ENCODE results near the gene ADAP1.
"Not testable (repeated sequence)": the region's sequence is repeated elsewhere in the genome, so short reads cannot be mapped to it uniquely, and the experiment has no call there.

The ADAP1 gene

DNA sequence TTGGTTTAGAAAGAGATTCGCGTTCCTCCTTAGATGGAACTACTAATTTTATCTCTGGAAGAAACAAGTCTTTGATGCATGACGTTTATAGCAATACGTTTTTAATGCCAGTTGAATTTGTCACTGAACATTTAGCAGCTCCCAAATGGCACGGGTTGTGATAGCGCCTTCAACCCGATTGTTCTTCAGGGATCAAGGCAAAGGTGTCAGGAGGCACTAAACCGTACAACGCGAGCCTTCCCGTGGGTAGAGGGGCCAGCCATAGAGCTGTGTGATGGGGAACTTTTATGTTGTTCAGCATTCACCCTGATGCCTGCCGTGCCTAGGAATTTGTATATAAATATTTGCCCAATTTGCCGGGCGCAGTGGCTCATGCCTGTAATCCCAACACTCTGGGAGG is 74.8 kb downstream of the ADAP1 start:
- Mint-ChIP-seq H3K36me3 (ENCODE audit: low read depth) (peaks cover 13% of the 10 kb centered on the region), H3K27ac (no peak overlapping the region), H3K4me3 (no peak overlapping the region), H3K9me3 (no peaks in the 10 kb centered on the region), H3K27me3 (no peaks in the 10 kb centered on the region), H3K4me1 (ENCODE audit: low read depth) (peaks cover 23% of the 10 kb centered on the region)

DNA sequence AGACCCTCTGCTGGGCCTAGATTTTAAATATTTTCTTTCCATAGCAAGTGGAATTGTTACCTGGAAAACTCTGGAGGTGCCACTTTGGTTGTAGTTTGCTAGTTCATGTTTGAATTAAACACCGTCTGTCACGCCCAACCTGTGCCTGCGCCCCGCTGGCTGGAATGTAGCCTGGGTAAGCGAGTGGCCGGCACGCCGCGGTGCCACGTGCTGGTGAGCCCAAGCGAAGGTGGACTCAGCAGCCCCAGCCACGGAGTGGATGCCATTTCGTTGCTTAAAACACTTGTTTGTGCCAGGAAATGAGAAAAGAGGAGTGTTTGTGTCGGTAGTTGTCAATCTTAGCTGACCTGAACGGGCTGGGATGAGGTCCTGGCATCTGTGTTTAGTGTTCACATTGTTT is 75.4 kb downstream of the ADAP1 start:
- peaks cover 17% of the 10 kb centered on the region for H3K36me3 Mint-ChIP-seq (ENCODE audit: low read depth)
- peak overlapping the region; percentile 56 for H3K4me3 Mint-ChIP-seq
- no peak overlapping the region for H3K27ac Mint-ChIP-seq
- no peaks in the 10 kb centered on the region for H3K9me3 Mint-ChIP-seq
- H3K4me1 Mint-ChIP-seq (ENCODE audit: low read depth) = peaks cover 23% of the 10 kb centered on the region
- H3K27me3 Mint-ChIP-seq = no peaks in the 10 kb centered on the region

DNA sequence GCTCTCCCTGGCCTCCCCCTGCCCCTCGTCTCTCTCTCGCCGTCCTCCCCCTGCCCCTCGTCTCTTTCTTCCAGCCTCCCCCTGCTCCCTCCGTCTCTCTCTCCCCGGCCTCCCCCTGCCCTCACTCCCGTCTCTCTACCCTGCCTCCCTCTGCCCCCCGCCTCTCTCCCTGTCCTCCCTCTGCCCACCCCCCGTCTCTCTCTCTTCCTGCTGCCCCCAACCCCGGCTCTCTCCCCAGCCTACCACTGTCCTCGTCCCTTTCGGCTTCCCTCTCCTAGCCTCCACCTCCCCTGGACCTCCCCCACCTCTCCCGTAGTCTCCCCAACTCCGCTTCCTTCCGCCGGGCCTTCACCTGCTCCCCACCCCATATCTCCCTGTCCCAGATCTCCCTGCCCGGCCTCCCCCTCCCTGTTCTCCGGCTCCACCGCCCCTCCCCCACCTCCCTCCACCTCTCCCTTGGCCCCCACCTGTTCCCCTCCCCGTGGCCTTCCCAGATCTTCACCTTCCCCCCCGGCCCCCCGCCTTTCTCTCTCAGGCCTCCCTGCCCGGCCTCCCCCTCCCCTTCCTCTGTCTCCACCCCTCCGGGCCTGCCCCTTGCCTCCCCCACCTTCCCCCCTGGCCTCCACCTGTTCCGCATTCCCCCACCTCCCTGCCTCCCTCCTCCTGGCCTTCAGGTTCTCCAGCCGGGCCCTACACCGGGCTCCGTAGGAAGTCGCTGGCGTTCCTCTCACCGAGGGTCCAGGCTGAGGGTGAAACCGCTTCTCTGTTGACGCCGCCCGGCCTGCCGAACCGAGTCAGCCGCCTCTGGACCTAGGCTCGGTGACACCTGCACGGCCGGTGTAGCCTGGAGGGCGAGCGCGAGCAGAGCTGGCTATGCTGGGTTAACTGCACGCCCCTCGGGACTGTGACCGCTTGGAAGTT is 76.9 kb downstream of the ADAP1 start:
- Mint-ChIP-seq H3K4me3 (peak overlapping the region; percentile 93), H3K36me3 (ENCODE audit: low read depth) (peaks cover 32% of the 10 kb centered on the region), H3K27ac (peak overlapping the region; percentile 94), H3K9me3 (no peaks in the 10 kb centered on the region), H3K4me1 (ENCODE audit: low read depth) (peaks cover 31% of the 10 kb centered on the region), H3K27me3 (no peaks in the 10 kb centered on the region)

DNA sequence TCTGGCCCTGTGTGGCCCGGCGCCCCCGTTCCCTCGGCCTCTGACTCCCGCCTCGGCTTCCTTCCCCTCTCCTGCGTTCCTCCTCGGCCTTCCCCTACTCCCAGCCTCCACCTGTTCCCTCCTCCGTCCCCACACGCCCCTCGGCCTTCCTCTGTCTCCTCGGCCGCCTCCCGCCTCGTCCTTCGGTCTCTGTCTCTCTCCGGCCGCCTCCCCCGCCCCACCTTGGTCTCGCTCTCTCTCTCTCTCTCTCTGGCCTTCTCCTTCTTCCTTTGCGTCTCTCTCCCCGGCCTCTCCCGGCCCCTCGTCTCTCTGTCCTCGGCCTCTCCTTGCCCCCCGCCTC is 77.5 kb downstream of the ADAP1 start:
- Mint-ChIP-seq H3K9me3 (no peaks in the 10 kb centered on the region), H3K27ac (peak overlapping the region; percentile 94), H3K4me1 (ENCODE audit: low read depth) (peaks cover 28% of the 10 kb centered on the region), H3K4me3 (peak overlapping the region; percentile 93), H3K36me3 (ENCODE audit: low read depth) (peaks cover 35% of the 10 kb centered on the region), H3K27me3 (no peaks in the 10 kb centered on the region)

DNA sequence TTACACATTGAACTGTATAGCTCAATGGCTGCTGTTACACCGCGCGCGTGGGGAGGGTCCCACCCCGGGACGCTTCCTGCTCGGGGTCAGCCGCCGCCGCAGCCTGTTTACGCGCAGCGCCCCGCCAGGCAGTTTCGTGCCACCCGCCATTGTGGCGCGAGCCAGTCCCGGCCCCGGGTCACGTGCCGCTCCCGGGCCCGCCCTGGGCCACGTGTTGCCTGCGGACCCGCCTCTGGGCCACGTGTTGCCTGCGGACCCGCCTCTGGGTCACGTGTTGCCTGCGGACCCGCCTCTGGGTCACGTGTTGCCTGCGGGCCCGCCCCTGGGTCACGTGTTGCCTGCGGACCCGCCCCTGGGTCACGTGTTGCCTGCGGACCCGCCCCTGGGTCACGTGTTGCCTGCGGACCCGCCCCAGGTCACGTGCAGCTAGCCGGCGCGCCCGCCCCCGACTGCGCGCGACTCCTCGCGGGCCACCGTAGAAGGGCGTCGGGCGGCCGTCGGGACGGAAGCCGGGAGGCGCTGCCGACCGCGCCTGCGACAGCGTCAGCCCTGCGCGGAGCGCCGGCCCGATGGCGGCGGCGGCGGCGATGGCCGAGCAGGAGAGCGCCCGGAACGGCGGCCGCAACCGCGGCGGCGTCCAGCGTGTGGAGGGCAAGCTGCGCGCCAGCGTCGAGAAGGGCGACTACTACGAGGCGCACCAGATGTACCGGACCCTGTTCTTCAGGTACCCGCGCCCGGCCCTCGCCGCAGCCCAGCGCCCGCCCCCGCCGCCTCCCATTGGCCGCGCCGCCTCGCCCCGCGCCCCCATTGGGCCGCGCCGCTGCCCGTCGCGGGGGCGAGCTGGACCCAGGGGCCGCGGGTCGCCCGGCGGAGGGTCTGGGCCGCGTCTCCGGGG is 78.2 kb downstream of the ADAP1 start, which contains the start of gene GET4:
TSS of gene GET4 (plus strand) at position 478 of the 895 bp plus-strand sequence. CDS start at position 570, 92 bp downstream.
- no peaks in the 10 kb centered on the region for H3K9me3 Mint-ChIP-seq

DNA sequence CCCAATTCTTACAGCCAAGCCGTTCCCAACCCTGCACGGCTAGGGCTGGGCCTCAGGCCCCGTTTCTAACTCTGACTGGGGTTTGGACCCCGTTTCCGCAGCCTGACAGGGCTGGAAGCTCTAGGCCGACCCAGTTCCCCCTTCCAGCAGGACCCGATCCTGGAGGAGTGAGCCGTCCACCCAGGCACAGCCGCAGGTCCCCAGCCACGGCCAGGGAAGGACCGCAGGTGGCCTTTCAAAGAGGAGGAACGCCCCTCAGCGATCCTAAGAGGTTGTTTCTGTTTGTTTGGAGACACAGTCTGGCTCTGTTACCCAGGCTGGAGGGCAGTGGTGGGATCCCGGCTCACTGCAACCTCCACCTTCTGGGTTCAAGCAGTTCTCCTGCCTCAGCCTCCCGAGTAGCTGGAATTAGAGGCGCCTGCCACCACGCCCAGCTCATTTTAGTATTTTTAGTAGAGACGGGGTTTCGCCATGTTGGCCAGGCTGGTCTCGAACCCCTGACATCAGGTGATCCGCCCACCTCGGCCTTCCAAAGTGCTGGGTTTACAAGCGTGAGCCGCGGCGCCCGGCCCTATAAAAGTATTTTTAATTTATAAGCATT is 78.9 kb downstream of the ADAP1 start:
- Mint-ChIP-seq H3K27ac (no peak overlapping the region), H3K27me3 (no peaks in the 10 kb centered on the region), H3K4me3 (no peak overlapping the region), H3K4me1 (ENCODE audit: low read depth) (peaks cover 28% of the 10 kb centered on the region), H3K9me3 (no peaks in the 10 kb centered on the region), H3K36me3 (ENCODE audit: low read depth) (peaks cover 38% of the 10 kb centered on the region)

More for the DNA sequence above, 78.2 kb downstream of the ADAP1 start, which contains the start of gene GET4:
- Mint-ChIP-seq H3K27me3 (no peaks in the 10 kb centered on the region), H3K4me3 (peak within 1 kb of the TSS; percentile 93), H3K27ac (peak within 1 kb of the TSS; percentile 94), H3K4me1 (ENCODE audit: low read depth) (peaks cover 24% of the 10 kb centered on the region), H3K36me3 (ENCODE audit: low read depth) (peaks cover 32% of the 10 kb centered on the region)

DNA sequence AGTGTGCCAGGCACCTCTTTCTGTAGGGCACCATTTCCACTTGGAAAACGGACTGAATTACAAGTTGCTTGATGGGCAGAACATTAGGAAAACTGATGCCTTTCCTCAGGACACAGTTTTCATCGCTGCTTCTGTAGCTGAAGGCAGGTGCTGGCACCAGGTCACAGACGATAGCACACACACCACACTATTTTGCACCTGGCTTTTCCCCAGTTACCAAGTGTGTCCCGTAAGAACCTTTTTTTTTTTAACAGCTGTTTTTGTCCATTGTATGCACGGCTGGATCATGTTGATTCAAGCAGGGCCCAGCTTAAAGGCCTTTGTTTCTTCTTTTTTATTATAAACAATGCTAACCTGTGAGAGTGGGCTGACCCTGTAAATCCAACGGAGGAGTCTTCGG is 79.4 kb downstream of the ADAP1 start:
- H3K27me3 Mint-ChIP-seq = no peaks in the 10 kb centered on the region
- no peak overlapping the region for H3K27ac Mint-ChIP-seq
- peaks cover 40% of the 10 kb centered on the region for H3K36me3 Mint-ChIP-seq (ENCODE audit: low read depth)
- no peak overlapping the region for H3K4me3 Mint-ChIP-seq
- no peaks in the 10 kb centered on the region for H3K9me3 Mint-ChIP-seq
- peaks cover 29% of the 10 kb centered on the region for H3K4me1 Mint-ChIP-seq (ENCODE audit: low read depth)

DNA sequence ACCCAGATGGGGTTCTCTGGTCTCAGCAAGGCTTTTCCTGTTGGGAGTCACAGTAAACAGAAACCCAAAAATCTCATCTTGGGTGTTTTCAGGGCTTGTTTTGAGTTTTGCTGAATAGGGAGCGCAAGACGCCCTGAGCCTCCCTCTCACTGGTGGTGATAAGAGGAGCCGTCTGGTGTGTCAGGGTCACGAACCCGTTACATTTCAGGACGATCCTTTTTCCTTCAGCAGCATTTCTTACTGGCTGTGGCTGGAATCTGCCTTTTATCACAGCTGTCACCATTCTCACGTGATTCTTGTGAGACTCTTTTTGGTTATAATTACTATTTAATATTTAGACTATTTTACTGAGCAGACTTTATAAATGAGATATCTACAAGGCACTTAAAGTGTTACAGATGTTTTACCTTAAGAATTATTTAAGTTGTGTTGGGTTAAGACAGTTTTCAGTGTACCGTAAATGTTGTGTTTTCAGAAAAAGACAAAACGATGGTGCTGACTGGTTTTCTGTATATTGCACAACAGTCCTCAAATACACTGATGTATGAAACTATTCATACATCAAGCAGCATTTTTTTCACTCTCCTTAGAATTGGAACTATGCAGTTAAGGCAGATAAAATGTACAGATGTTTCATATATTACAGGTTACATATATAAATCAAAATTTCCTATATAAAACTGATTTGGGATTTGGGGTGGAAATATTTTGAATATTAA is 80.3 kb downstream of the ADAP1 start:
- Mint-ChIP-seq H3K27me3 (no peaks in the 10 kb centered on the region), H3K36me3 (ENCODE audit: low read depth) (peaks cover 45% of the 10 kb centered on the region), H3K27ac (peak overlapping the region; percentile 89), H3K4me3 (no peak overlapping the region), H3K9me3 (no peaks in the 10 kb centered on the region), H3K4me1 (ENCODE audit: low read depth) (peaks cover 27% of the 10 kb centered on the region)

DNA sequence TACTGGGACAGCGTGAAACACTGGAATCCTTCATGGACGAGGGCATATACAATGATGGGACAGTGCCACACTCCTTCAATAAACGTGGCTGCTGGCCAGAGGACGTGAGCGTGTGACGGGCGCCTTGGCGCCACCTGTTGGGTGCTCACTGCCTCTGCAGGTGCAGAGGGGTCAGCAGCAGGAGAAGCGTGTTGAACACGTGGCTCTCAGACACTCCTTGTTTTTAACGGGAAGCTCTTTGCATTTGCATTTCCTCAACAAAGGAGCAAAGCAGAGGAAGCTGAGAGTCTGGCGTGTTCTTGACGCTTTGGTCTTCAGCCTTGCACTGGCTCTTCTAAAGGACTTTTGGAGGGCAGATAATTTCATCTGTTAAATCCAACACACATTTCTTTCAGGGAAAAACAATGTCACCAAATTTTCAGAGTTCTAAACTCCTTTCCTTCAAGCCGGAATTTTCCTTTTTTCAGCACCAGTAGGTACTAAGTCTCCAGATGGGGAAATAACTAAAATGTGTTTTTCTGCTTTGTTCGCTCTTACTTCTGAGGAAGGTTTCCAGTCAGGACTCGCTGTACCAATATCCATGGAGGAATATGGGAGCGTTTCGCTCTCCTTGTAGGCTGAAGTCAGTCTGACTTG is 81.0 kb downstream of the ADAP1 start:
- peak overlapping the region; percentile 17 for H3K4me3 Mint-ChIP-seq
- peaks cover 28% of the 10 kb centered on the region for H3K4me1 Mint-ChIP-seq (ENCODE audit: low read depth)
- no peaks in the 10 kb centered on the region for H3K27me3 Mint-ChIP-seq
- peak overlapping the region; percentile 89 for H3K27ac Mint-ChIP-seq
- peaks cover 44% of the 10 kb centered on the region for H3K36me3 Mint-ChIP-seq (ENCODE audit: low read depth)
- H3K9me3 Mint-ChIP-seq = no peaks in the 10 kb centered on the region

DNA sequence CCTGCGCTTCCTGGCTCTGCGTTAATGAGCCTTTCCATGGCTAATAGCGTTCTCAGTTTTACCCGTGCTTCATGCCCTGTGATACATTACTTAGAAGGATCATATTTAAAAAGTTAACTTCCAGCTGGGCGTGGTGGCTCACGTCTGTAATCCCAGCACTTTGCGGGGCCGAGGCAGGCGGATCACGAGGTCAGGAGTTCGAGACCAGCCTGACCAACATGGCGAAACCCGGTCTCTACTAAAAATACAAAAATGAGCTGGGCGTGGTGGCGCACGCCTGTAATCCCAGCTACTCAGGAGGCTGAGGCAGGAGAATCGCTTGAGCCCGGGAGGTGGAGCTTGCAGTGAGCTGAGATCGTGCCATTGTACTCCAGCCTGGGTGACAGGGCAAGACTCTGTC is 81.8 kb downstream of the ADAP1 start:
- Mint-ChIP-seq H3K36me3 (ENCODE audit: low read depth) (peaks cover 41% of the 10 kb centered on the region), H3K4me1 (ENCODE audit: low read depth) (peaks cover 23% of the 10 kb centered on the region)
- H3K27me3 Mint-ChIP-seq, H3K9me3 Mint-ChIP-seq, H3K27ac Mint-ChIP-seq, H3K4me3 Mint-ChIP-seq: not testable (repeated sequence)

DNA sequence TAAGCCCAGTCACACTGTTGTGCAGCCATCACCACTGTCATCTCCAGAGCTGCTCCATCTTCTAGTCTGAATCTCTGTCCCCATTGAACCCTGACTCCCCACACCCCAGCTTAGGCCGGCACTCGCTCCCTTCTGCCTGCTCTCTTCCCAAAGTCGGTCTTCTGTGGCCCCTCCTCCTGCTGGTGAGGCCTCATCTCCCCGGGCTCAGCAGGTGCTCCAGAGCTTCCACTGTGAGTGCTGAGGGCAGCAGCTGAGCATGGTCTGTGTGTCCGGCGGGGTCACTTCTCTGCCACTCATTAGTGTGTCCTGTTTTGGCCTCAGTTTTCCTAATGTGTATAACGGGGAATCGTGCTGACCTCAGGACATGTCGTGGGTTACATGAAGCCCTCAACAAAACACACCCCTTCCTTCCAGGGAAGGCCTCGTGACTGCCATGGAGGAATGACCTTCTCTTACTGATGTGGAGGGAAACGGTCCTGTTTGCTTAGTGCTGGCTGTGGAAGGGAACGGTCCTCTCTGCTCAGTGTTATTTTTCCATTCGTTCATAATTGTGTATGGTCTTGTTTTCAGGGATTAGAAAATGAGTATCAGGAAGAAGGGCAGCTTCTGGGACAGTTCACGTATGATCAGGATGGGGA is 82.5 kb downstream of the ADAP1 start:
- Mint-ChIP-seq H3K4me3 (no peak overlapping the region), H3K27me3 (no peaks in the 10 kb centered on the region), H3K4me1 (ENCODE audit: low read depth) (peaks cover 23% of the 10 kb centered on the region), H3K27ac (no peak overlapping the region), H3K9me3 (no peaks in the 10 kb centered on the region), H3K36me3 (ENCODE audit: low read depth) (peaks cover 47% of the 10 kb centered on the region)

DNA sequence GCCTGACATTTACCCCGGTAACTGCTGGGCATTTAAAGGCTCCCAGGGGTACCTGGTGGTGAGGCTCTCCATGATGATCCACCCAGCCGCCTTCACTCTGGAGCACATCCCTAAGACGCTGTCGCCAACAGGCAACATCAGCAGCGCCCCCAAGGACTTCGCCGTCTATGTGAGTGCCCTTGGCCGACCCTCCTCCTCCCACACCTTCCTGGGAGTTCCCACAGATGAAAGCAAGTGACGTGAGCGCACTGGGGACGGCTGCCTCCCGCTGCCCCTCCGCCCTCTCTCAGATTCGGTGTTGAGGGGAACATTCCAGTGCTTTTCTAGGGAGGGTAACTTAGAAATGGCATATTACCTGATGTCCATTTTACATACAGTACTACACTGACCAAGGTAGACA is 85.1 kb downstream of the ADAP1 start:
- Mint-ChIP-seq H3K9me3 (no peaks in the 10 kb centered on the region), H3K27ac (peak overlapping the region; percentile 23), H3K36me3 (ENCODE audit: low read depth) (peaks cover 61% of the 10 kb centered on the region), H3K4me3 (no peak overlapping the region), H3K27me3 (no peaks in the 10 kb centered on the region), H3K4me1 (ENCODE audit: low read depth) (peaks cover 23% of the 10 kb centered on the region)

DNA sequence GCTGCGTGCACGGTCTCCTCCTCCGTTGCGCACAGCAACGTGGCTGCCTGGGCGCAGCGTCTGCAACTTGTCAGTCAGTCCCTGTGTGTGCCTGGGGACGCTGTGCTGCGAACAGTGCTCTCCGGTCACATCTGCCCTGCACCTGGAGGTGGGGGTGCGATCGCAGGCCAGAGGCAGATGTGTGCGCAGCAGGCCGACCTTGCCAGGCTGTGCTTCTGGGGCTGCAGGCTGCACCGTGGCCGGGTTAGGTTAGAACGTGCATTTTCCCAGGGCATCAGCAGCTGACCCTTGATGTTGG is 86.3 kb downstream of the ADAP1 start:
- no peaks in the 10 kb centered on the region for H3K27me3 Mint-ChIP-seq
- peaks cover 14% of the 10 kb centered on the region for H3K4me1 Mint-ChIP-seq (ENCODE audit: low read depth)
- no peaks in the 10 kb centered on the region for H3K9me3 Mint-ChIP-seq
- H3K36me3 Mint-ChIP-seq (ENCODE audit: low read depth) = peaks cover 55% of the 10 kb centered on the region
- no peak overlapping the region for H3K27ac Mint-ChIP-seq
- no peak overlapping the region for H3K4me3 Mint-ChIP-seq

Measured in stimulated activated naive CD8-positive, alpha-beta T cell treated with anti-CD3 and anti-CD28 coated beads, Interleukin-15, Interleukin-2, amounts not matched to agents 100 ng/mL and 50 ng/mL, for 24 hours (primary cell).